Neural progenitor cell (in vitro differentiated cells): ENCODE results near the gene TRIM36.

Source experiments
- CTCF ChIP-seq: fragments of 200-600 bp; sonication (generic); IDR thresholded peaks from 2 replicates; pipeline ENCODE4 v1.5.1; 2017; ENCODE audit warnings: antibody characterized with exemption, mild to moderate bottlenecking
- EZH2phosphoT487 ChIP-seq: fragments of 200-600 bp; sonication (generic); IDR thresholded peaks from 2 replicates; pipeline ENCODE4 v1.6.1; 2017; ENCODE audit warnings: antibody characterized with exemption

GRCh38 chr5:115193295-115193694, 23.6 kb upstream of the TRIM36 start:
- no peak for TF ChIP-seq CTCF
- TF ChIP-seq EZH2phosphoT487, result no peak
